Measurements from ENCODE around the gene NEDD8. TPM values are rescaled to one million over a fixed set of nuclear protein-coding genes. Genes with fewer than 3 reads are reported as not detected.

Gene NEDD8
- total RNA-seq, 1 experiment from 2014 or later: 192 TPM

- H3K27ac Mint-ChIP-seq (ENCODE audit: unreplicated experiment): no peak within 1 kb of the TSS
- CTCF ChIA-PET: no interaction called here
- H3K4me3 Mint-ChIP-seq (ENCODE audit: low read depth, unreplicated experiment): no peak within 1 kb of the TSS
- H3K4me1 Mint-ChIP-seq (ENCODE audit: low read depth, unreplicated experiment): no peaks in the 10 kb centered on the region
- H3K9me3 Mint-ChIP-seq (ENCODE audit: low read depth, unreplicated experiment): no peaks in the 10 kb centered on the region
- no peak for DNase-seq
- no TSS peak for BruUV-seq (replicated peaks)
- H3K36me3 Mint-ChIP-seq (ENCODE audit: insufficient read depth, unreplicated experiment): peaks cover 7% of the 10 kb centered on the region
- H3K27me3 Mint-ChIP-seq (ENCODE audit: unreplicated experiment): no peaks in the 10 kb centered on the region
- no peak for TF ChIP-seq CTCF (IDR thresholded peaks at IDR 0.05; ENCODE audit: unreplicated experiment)
- intact Hi-C loops (cut with micrococcal nuclease; ENCODE audit: unreplicated experiment): no loop called here
Observed at GRCh38 chr14:24262821-24263733, 30.9 kb upstream of the NEDD8 start, which contains the start of gene TGM1. TSS of gene TGM1 (minus strand) at chr14:24263177. CDS start at chr14:24262352, 825 bp downstream.

DNA sequence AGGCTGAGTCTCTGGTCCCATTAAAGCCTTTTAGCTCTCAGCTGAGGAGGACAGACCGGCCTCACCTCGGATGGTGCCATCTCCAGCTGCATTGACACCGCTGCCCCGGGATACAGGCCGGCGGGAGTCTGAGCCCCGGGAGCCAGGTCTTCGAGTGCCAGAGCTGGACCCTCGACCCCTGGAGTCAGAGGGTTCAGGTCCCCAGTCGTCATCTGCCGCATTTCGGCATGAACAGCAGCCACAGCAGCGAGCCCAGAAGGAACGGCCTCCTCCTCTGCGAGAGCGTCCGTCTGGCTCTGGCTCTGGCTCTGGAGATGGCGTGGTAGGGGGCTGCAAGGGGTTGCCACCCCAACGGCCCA is 29.8 kb upstream of the NEDD8 start:
- Mint-ChIP-seq H3K36me3 (ENCODE audit: insufficient read depth, unreplicated experiment) (peaks cover 3% of the 10 kb centered on the region), H3K4me3 (ENCODE audit: low read depth, unreplicated experiment) (no peak overlapping the region), H3K27me3 (ENCODE audit: unreplicated experiment) (no peaks in the 10 kb centered on the region), H3K27ac (ENCODE audit: unreplicated experiment) (no peak overlapping the region), H3K4me1 (ENCODE audit: low read depth, unreplicated experiment) (no peaks in the 10 kb centered on the region), H3K9me3 (ENCODE audit: low read depth, unreplicated experiment) (no peaks in the 10 kb centered on the region)
- BruUV-seq (replicated peaks): no TSS peak
- intact Hi-C loops (cut with micrococcal nuclease; ENCODE audit: unreplicated experiment): no loop called here
- CTCF ChIA-PET: interaction anchor here (0.6 kb wide), 2 partner anchors 19 to 57 kb away, joined by 3 to 4 read pairs; partner anchors contain the start of gene TSSK4
- no peak for DNase-seq
- no peak for TF ChIP-seq CTCF (IDR thresholded peaks at IDR 0.05; ENCODE audit: unreplicated experiment)

- no peak for DNase-seq
- Mint-ChIP-seq H3K27me3 (ENCODE audit: unreplicated experiment) (no peaks in the 10 kb centered on the region), H3K9me3 (ENCODE audit: low read depth, unreplicated experiment) (no peaks in the 10 kb centered on the region), H3K4me3 (ENCODE audit: low read depth, unreplicated experiment) (no peak overlapping the region), H3K36me3 (ENCODE audit: insufficient read depth, unreplicated experiment) (no peaks in the 10 kb centered on the region), H3K4me1 (ENCODE audit: low read depth, unreplicated experiment) (no peaks in the 10 kb centered on the region), H3K27ac (ENCODE audit: unreplicated experiment) (no peak overlapping the region)
- no TSS peak for BruUV-seq (replicated peaks)
- intact Hi-C loops (cut with micrococcal nuclease; ENCODE audit: unreplicated experiment): no loop called here
- no peak for TF ChIP-seq CTCF (IDR thresholded peaks at IDR 0.05; ENCODE audit: unreplicated experiment)
- CTCF ChIA-PET: interaction anchor here (0.6 kb wide), 2 partner anchors 18 to 56 kb away, joined by 3 to 4 read pairs; partner anchors contain the start of gene TSSK4
Observed at GRCh38 chr14:24261256-24261968, 29.2 kb upstream of the NEDD8 start.

- CTCF ChIA-PET: no interaction called here
- Mint-ChIP-seq H3K27ac (ENCODE audit: unreplicated experiment) (no peak overlapping the region), H3K36me3 (ENCODE audit: insufficient read depth, unreplicated experiment) (no peaks in the 10 kb centered on the region), H3K9me3 (ENCODE audit: low read depth, unreplicated experiment) (no peaks in the 10 kb centered on the region), H3K4me3 (ENCODE audit: low read depth, unreplicated experiment) (no peak overlapping the region), H3K27me3 (ENCODE audit: unreplicated experiment) (no peaks in the 10 kb centered on the region), H3K4me1 (ENCODE audit: low read depth, unreplicated experiment) (no peaks in the 10 kb centered on the region)
- TF ChIP-seq CTCF (IDR thresholded peaks at IDR 0.05; ENCODE audit: unreplicated experiment): no peak
- no peak for DNase-seq
- intact Hi-C loops (cut with micrococcal nuclease; ENCODE audit: unreplicated experiment): no loop called here
- no TSS peak for BruUV-seq (replicated peaks)
Observed at GRCh38 chr14:24260780-24261157, 28.6 kb upstream of the NEDD8 start.

All from Calu3 (cell line).